ENCODE measurements around the gene GNAI2. TPM values are rescaled to one million over a fixed set of nuclear protein-coding genes. Genes with fewer than 3 reads are reported as not detected.

The GNAI2 gene
- total and polyA plus RNA-seq, 9 donors: 116 to 222 (median 189) TPM

GRCh38 chr3:50232303-50232702, 3.7 kb upstream of the GNAI2 start:
- WGBS (ENCODE audit: insufficient coverage): 78% methylated on average over 3 of the region's 3 CpGs
- Histone ChIP-seq H3K9me3 (replicated peaks; ENCODE audit: control insufficient read depth, low read depth, low read length) (no peaks in the 10 kb centered on the region), H3K4me3 (ENCODE audit: low read length) (no peak overlapping the region), H3K27me3 (ENCODE audit: control insufficient read depth, insufficient read depth, low read length) (no peaks in the 10 kb centered on the region), H3K27ac (ENCODE audit: low read length) (no peak overlapping the region), H3K36me3 (ENCODE audit: control insufficient read depth, insufficient read depth, low read length) (no peaks in the 10 kb centered on the region), H3K4me1 (ENCODE audit: control insufficient read depth, insufficient read depth, low read length) (peaks cover 25% of the 10 kb centered on the region)
- DNase-seq: no peak

DNA sequence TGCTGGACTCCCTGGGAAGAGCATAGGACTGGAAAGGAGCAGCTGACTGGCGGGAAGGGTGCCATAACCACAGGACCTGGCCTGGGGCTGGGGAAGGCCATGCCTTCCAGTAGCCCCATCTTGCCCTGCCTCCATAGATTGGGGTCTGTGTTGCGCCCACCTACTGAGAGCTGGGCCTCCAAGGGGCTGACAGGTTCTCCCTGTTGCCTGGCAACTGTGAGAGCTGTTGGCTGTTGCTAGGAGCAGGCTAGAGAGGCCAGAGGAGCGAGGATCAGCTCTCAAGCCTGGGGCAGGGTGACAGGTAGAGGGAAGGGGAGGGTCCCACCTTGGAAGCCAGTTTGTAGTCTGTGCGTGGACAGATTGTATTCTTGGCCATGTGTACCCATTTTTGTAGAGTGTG, 2.8 kb upstream of the GNAI2 start:
- Histone ChIP-seq H3K27me3 (ENCODE audit: control insufficient read depth, insufficient read depth, low read length) (no peaks in the 10 kb centered on the region), H3K9me3 (replicated peaks; ENCODE audit: control insufficient read depth, low read depth, low read length) (no peaks in the 10 kb centered on the region), H3K4me1 (ENCODE audit: control insufficient read depth, insufficient read depth, low read length) (peaks cover 27% of the 10 kb centered on the region), H3K36me3 (ENCODE audit: control insufficient read depth, insufficient read depth, low read length) (no peaks in the 10 kb centered on the region), H3K27ac (ENCODE audit: low read length) (no peak overlapping the region), H3K4me3 (ENCODE audit: low read length) (no peak overlapping the region)
- DNase-seq: no peak
- WGBS (ENCODE audit: insufficient coverage): 50% methylated on average over 4 of the region's 4 CpGs

DNA sequence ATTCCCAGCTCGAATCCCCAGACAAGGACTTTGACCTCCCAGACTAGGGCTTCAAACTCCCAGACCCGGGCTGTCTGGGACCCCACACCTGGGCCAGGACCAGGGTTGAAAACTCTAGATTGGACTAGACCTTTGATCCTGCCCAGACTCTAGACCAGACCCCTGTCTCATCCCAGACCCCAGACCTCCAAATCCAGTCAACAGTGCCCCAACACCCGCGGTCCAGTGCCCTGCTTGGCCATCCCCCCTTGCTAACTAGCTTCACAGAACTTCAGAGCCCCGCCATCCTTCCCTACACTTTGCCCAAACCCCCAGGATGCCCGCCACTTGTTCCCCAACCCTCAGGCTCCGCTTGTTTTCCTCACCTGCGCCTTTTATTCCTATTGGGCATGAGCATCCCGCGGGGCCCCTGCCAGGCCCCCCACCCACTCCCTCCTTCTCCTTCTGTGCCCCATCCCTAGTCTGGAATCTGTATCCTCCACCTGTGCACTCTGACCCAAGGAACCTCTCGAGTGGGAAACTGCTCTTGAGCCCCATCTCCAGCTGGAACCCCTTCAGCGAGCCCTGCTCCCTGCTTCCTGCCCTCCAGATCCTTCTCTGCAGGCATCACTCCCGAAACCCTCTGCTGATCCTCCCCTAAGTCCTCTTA, 604 bp downstream of the GNAI2 start:
- Histone ChIP-seq H3K4me3 (ENCODE audit: low read length) (peak overlapping the region; percentile 65), H3K4me1 (ENCODE audit: control insufficient read depth, insufficient read depth, low read length) (peaks cover 60% of the 10 kb centered on the region), H3K9me3 (replicated peaks; ENCODE audit: control insufficient read depth, low read depth, low read length) (no peaks in the 10 kb centered on the region), H3K27ac (ENCODE audit: low read length) (peak overlapping the region; percentile 92), H3K36me3 (ENCODE audit: control insufficient read depth, insufficient read depth, low read length) (peaks cover 27% of the 10 kb centered on the region), H3K27me3 (ENCODE audit: control insufficient read depth, insufficient read depth, low read length) (no peaks in the 10 kb centered on the region)
- under 1% methylated on average over 13 of the region's 13 CpGs for WGBS (ENCODE audit: insufficient coverage)
- DNase-seq: no peak

DNA sequence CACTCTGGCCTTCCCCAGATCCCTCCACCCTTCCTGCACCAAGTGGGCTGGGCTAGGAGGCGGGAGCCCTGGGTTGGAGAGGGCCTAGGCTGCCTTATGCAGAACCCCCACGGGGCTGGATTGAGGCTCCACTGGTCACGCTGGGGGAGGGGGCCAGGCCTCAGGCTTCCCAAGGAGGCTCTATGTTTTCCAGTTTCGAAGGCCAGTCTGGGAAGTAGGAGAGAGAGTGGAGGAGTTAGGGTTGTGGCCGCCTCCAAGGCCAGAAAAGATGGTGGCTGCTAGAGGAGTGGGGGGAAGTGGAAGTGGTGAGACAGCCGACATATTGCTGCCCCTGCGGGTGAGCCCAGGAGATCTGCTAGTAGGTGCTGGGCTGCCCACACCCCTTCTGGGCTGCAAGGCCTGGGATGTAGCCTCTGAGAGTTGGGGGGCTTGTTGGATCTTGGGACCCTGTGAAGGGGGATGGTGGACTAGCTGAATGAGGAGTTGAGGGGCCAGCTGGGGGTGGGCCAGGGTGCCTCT, 1.2 kb downstream of the GNAI2 start:
- 4% methylated on average over 3 of the region's 7 CpGs for WGBS (ENCODE audit: insufficient coverage)
- peak overlapping the region; percentile 65 for H3K4me3 ChIP-seq (ENCODE audit: low read length)
- H3K36me3 ChIP-seq (ENCODE audit: control insufficient read depth, insufficient read depth, low read length): peaks cover 28% of the 10 kb centered on the region
- peak overlapping the region; percentile 92 for H3K27ac ChIP-seq (ENCODE audit: low read length)
- H3K9me3 ChIP-seq (replicated peaks; ENCODE audit: control insufficient read depth, low read depth, low read length): no peaks in the 10 kb centered on the region
- peak; percentile 73 for DNase-seq
- peaks cover 66% of the 10 kb centered on the region for H3K4me1 ChIP-seq (ENCODE audit: control insufficient read depth, insufficient read depth, low read length)
- no peaks in the 10 kb centered on the region for H3K27me3 ChIP-seq (ENCODE audit: control insufficient read depth, insufficient read depth, low read length)

GRCh38 chr3:50237754-50238548, 1.9 kb downstream of the GNAI2 start:
- peak overlapping the region; percentile 65 for H3K4me3 ChIP-seq (ENCODE audit: low read length)
- H3K9me3 ChIP-seq (replicated peaks; ENCODE audit: control insufficient read depth, low read depth, low read length): no peaks in the 10 kb centered on the region
- H3K36me3 ChIP-seq (ENCODE audit: control insufficient read depth, insufficient read depth, low read length): peaks cover 28% of the 10 kb centered on the region
- 1% methylated on average over 31 of the region's 31 CpGs for WGBS (ENCODE audit: insufficient coverage)
- DNase-seq: peak; percentile 89
- no peaks in the 10 kb centered on the region for H3K27me3 ChIP-seq (ENCODE audit: control insufficient read depth, insufficient read depth, low read length)
- H3K4me1 ChIP-seq (ENCODE audit: control insufficient read depth, insufficient read depth, low read length): peaks cover 73% of the 10 kb centered on the region
- H3K27ac ChIP-seq (ENCODE audit: low read length): peak overlapping the region; percentile 92

DNA sequence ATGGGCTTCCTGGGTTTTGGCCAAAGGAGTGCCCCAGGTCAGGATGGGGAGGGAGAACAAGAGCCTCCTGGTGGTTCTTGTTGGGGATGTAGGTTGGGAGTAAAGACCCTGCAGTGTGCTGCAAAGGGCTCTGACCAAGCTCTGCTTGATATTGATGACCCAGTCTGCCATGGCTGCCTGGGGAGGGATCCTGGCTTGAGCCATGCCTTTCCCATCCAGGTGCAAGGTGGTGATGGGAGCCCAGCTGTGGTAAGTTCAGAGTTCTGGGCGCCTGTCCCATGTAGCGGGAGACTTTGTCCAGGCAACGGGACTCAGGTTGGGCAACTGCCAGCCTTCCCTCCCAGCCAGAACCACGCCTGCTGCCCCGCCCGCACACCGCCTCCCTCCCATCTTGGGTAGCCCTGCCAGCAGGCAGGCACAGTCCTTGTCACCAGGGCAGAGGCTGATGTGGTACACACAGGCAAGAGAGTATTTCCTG, 2.6 kb downstream of the GNAI2 start:
- 44% methylated on average over 5 of the region's 7 CpGs for WGBS (ENCODE audit: insufficient coverage)
- DNase-seq: peak; percentile 63
- peak overlapping the region; percentile 65 for H3K4me3 ChIP-seq (ENCODE audit: low read length)

GRCh38 chr3:50239649-50240048, 3.6 kb downstream of the GNAI2 start:
- Histone ChIP-seq H3K27ac (ENCODE audit: low read length) (peak overlapping the region; percentile 92), H3K4me3 (ENCODE audit: low read length) (no peak overlapping the region), H3K27me3 (ENCODE audit: control insufficient read depth, insufficient read depth, low read length) (no peaks in the 10 kb centered on the region), H3K36me3 (ENCODE audit: control insufficient read depth, insufficient read depth, low read length) (peaks cover 36% of the 10 kb centered on the region), H3K9me3 (replicated peaks; ENCODE audit: control insufficient read depth, low read depth, low read length) (no peaks in the 10 kb centered on the region), H3K4me1 (ENCODE audit: control insufficient read depth, insufficient read depth, low read length) (peaks cover 86% of the 10 kb centered on the region)
- DNase-seq: no peak
- 69% methylated on average over 4 of the region's 4 CpGs for WGBS (ENCODE audit: insufficient coverage)

More for the DNA sequence above, 2.6 kb downstream of the GNAI2 start:
- Histone ChIP-seq H3K4me1 (ENCODE audit: control insufficient read depth, insufficient read depth, low read length) (peaks cover 80% of the 10 kb centered on the region), H3K27ac (ENCODE audit: low read length) (peak overlapping the region; percentile 92), H3K36me3 (ENCODE audit: control insufficient read depth, insufficient read depth, low read length) (peaks cover 28% of the 10 kb centered on the region), H3K27me3 (ENCODE audit: control insufficient read depth, insufficient read depth, low read length) (no peaks in the 10 kb centered on the region), H3K9me3 (replicated peaks; ENCODE audit: control insufficient read depth, low read depth, low read length) (no peaks in the 10 kb centered on the region)

DNA sequence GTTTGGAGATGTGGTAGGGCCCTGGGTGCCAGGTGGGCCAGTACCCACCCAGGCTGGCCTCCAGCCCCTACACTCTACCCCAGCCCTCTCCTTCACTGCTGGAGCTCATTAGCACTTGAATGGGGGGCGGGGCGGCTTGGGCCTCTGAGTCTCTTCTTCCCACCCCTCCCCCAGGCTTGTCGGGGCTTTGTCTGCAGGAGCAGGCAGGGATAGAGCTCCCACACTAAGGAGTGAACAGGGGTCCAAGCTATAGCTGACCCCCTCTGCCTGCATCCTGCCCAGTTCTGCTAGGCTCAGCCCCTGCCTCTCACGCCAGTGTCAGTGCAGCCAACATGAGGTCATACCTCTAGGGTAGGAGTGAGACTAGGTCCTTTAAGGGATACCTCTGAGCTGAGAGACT, 5.2 kb downstream of the GNAI2 start:
- 44% methylated on average over 3 of the region's 4 CpGs for WGBS (ENCODE audit: insufficient coverage)

DNA sequence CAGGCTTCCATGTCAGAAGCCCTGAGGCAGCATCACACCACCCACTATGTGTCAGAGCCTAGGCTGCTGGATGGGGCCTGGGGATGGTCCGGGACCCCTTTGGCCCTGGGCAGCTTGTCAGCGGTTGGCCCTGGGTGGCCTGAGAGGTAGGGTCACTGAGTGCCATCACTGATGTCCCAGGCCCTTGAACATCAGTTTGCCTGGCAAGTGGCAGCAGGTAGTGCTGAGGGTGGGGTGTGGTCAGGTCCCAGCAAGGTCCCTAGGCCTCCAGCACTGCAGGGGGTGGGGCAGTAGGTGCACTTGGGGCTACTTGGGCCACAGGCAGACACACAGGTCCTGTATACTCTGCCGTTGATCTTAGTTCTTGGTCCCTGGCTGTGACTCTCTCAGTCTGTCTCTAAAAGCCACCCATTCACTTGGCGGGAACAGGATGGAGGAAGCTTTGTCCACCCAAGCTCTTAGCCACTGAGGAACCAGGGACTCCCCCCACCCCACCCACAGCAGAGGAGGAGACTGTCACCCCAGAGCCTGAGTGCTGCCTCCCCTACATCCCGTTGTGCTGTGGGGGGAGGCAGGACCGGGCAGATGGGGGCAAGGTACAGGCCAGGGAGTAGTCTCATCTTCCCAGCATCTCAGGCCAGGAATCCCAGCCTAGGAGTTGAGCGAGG, 5.8 kb downstream of the GNAI2 start:
- Histone ChIP-seq H3K4me1 (ENCODE audit: control insufficient read depth, insufficient read depth, low read length) (peaks cover 94% of the 10 kb centered on the region), H3K36me3 (ENCODE audit: control insufficient read depth, insufficient read depth, low read length) (peaks cover 37% of the 10 kb centered on the region), H3K4me3 (ENCODE audit: low read length) (no peak overlapping the region), H3K9me3 (replicated peaks; ENCODE audit: control insufficient read depth, low read depth, low read length) (no peaks in the 10 kb centered on the region), H3K27me3 (ENCODE audit: control insufficient read depth, insufficient read depth, low read length) (no peaks in the 10 kb centered on the region), H3K27ac (ENCODE audit: low read length) (peak overlapping the region; percentile 88)
- no peak for DNase-seq
- 74% methylated on average over 4 of the region's 7 CpGs for WGBS (ENCODE audit: insufficient coverage)

More for the DNA sequence above, 5.2 kb downstream of the GNAI2 start:
- peak overlapping the region; percentile 88 for H3K27ac ChIP-seq (ENCODE audit: low read length)
- no peaks in the 10 kb centered on the region for H3K27me3 ChIP-seq (ENCODE audit: control insufficient read depth, insufficient read depth, low read length)
- H3K9me3 ChIP-seq (replicated peaks; ENCODE audit: control insufficient read depth, low read depth, low read length): no peaks in the 10 kb centered on the region
- peaks cover 90% of the 10 kb centered on the region for H3K4me1 ChIP-seq (ENCODE audit: control insufficient read depth, insufficient read depth, low read length)
- DNase-seq: no peak
- H3K4me3 ChIP-seq (ENCODE audit: low read length): no peak overlapping the region
- peaks cover 37% of the 10 kb centered on the region for H3K36me3 ChIP-seq (ENCODE audit: control insufficient read depth, insufficient read depth, low read length)

- 78% methylated on average over 1 of the region's 3 CpGs for WGBS (ENCODE audit: insufficient coverage)
- no peak overlapping the region for H3K4me3 ChIP-seq (ENCODE audit: low read length)
- peak overlapping the region; percentile 88 for H3K27ac ChIP-seq (ENCODE audit: low read length)
- no peaks in the 10 kb centered on the region for H3K27me3 ChIP-seq (ENCODE audit: control insufficient read depth, insufficient read depth, low read length)
- H3K9me3 ChIP-seq (replicated peaks; ENCODE audit: control insufficient read depth, low read depth, low read length): no peaks in the 10 kb centered on the region
- H3K4me1 ChIP-seq (ENCODE audit: control insufficient read depth, insufficient read depth, low read length): peaks cover 94% of the 10 kb centered on the region
- H3K36me3 ChIP-seq (ENCODE audit: control insufficient read depth, insufficient read depth, low read length): peaks cover 41% of the 10 kb centered on the region
- DNase-seq: no peak
These were observed 6.4 kb downstream of the GNAI2 start for GRCh38 chr3:50242381-50242770.

Measured in muscle of leg (tissue), 11 donors.